OCI-LY3 (cell line): ENCODE data around the gene MAPT.

ENCODE experiments used
- EZH2phosphoT487 ChIP-seq: fragments of 200-600 bp; shearing (Covaris generic); IDR thresholded peaks from 2 replicates; pipeline ENCODE4 v1.6.1; 2018; ENCODE audit warnings: antibody characterized with exemption, mixed run types, low read depth
- TF ChIP-seq, protein P1 (sequence below): fragments of 200-600, 300-600 bp; sonication (generic); IDR thresholded peaks from 2 replicates; pipeline ENCODE4 v1.5.1; 2014; ENCODE audit warnings: antibody characterized with exemption, low read length, low read depth

GRCh38 chr17:46020998-46021397 lies 126.6 kb downstream of the MAPT start:
- TF ChIP-seq, protein P1, sequence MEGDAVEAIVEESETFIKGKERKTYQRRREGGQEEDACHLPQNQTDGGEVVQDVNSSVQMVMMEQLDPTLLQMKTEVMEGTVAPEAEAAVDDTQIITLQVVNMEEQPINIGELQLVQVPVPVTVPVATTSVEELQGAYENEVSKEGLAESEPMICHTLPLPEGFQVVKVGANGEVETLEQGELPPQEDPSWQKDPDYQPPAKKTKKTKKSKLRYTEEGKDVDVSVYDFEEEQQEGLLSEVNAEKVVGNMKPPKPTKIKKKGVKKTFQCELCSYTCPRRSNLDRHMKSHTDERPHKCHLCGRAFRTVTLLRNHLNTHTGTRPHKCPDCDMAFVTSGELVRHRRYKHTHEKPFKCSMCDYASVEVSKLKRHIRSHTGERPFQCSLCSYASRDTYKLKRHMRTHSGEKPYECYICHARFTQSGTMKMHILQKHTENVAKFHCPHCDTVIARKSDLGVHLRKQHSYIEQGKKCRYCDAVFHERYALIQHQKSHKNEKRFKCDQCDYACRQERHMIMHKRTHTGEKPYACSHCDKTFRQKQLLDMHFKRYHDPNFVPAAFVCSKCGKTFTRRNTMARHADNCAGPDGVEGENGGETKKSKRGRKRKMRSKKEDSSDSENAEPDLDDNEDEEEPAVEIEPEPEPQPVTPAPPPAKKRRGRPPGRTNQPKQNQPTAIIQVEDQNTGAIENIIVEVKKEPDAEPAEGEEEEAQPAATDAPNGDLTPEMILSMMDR = no peak
- TF ChIP-seq EZH2phosphoT487 = no peak
